ENCODE measurements around the gene PCNX1.

DNA sequence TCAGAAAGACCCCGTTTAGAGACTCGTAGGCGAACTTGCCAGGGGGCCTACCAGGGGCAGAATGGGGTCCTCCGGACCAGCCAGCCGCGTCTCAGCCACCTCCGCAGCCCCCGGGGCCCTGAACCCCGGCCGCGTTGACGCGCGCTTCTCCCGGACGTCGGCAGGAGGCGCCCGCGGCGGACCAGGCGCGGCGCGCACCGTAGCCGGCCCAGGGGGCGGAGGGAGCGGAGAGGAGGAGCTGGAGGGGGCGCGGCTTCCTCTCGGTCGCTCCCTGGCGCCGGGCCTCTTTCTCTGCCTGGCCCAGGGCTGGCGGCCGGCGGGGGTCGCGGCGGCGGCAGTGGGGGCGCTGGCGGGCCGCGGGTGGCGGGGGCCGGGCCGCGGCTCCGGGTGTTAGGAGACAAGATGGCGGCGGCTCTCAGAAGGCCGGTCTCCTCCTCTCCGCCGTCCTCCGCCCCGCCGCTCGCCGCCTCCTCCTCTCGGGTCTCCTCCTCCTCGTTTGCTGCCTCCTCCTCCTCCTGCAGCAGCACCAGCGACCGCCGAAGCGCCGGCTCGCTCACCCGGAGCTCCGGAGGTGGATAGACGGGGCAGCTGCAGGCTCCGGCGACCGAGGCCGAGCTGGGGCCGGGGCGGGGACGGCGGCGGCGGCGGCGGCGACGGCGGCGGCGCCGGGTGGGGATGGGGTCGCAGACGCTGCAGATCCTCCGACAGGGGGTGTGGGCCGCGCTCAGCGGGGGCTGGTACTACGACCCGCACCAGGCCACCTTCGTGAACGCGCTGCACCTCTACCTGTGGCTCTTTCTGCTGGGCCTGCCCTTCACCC is at the start of gene PCNX1:
- peak in 1 of 2 donors; percentile 25 for TF ChIP-seq EP300 (IDR thresholded peaks at IDR 0.05)
- TF ChIP-seq, protein P1, sequence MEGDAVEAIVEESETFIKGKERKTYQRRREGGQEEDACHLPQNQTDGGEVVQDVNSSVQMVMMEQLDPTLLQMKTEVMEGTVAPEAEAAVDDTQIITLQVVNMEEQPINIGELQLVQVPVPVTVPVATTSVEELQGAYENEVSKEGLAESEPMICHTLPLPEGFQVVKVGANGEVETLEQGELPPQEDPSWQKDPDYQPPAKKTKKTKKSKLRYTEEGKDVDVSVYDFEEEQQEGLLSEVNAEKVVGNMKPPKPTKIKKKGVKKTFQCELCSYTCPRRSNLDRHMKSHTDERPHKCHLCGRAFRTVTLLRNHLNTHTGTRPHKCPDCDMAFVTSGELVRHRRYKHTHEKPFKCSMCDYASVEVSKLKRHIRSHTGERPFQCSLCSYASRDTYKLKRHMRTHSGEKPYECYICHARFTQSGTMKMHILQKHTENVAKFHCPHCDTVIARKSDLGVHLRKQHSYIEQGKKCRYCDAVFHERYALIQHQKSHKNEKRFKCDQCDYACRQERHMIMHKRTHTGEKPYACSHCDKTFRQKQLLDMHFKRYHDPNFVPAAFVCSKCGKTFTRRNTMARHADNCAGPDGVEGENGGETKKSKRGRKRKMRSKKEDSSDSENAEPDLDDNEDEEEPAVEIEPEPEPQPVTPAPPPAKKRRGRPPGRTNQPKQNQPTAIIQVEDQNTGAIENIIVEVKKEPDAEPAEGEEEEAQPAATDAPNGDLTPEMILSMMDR (IDR thresholded peaks at IDR 0.05), result peak; percentile 93 to 98 (median 95)
- TF ChIP-seq POLR2A (IDR thresholded peaks at IDR 0.05), result peak in 1 of 2 donors; percentile 46

Data from tibial nerve (tissue), 4 donors.